ENCODE data around the gene GDF9. TPM values are rescaled to one million over a fixed set of nuclear protein-coding genes. Genes with fewer than 3 reads are reported as not detected.

The GDF9 gene
- total RNA-seq (2021) (0.34 to 0.42 TPM (median 0.37 TPM) in 3 replicates), Bru-seq, nascent RNA (percentile 40 among the genes with signal in this experiment)
- long read RNA-seq, experiment 1, partial matches to known transcripts, result 1 of 1 reads
- long read RNA-seq, experiment 1, other reads (novel, unspliced or antisense), result 0 of 1 reads
- long read RNA-seq, experiment 2, result 0 reads
- long read RNA-seq, experiment 3, partial matches to known transcripts, result 0 of 1 reads
- long read RNA-seq, experiment 3, other reads (novel, unspliced or antisense), result 1 of 1 reads

GRCh38 chr5:132866342-132867045 is at the start of gene GDF9, which contains the start of gene UQCRQ:
TSS of gene GDF9 (minus strand) at chr5:132866469. CDS start at chr5:132864533, 1,936 bp downstream.
TSS of gene UQCRQ (plus strand) at chr5:132866642. CDS start at chr5:132866882, 240 bp downstream.
- Mint-ChIP-seq H3K36me3 (peaks cover 24% of the 10 kb centered on the region), H3K4me1 (peaks cover 22% of the 10 kb centered on the region), H3K9me3 (no peaks in the 10 kb centered on the region), H3K27me3 (ENCODE audit: low read depth) (peaks cover 3% of the 10 kb centered on the region; the same call in 1 of the 2 replicates), H3K27ac (peak within 1 kb of the TSS; percentile 100), H3K4me3 (peak within 1 kb of the TSS; percentile 100)
- DNase-seq (ENCODE audit: low spot score), result peak; percentile 97
- POLR2A ChIA-PET, result interaction anchor here (0.5 to 2.7 kb wide), 12 partner anchors 31 to 310 kb away, joined by 3 to 13 read pairs (median 5); partner anchors contain the start of genes AFF4, CCNI2, RAD50 and SOWAHA
- CTCF ChIA-PET, result interaction anchor here (0.7 to 2.9 kb wide), 16 partner anchors 10 to 340 kb away, joined by 3 to 24 read pairs (median 6); partner anchors contain the start of genes CCNI2 and SHROOM1
- peak; percentile 99 for ATAC-seq
- TF ChIP-seq AR (CRISPR knock-in tag; IDR thresholded peaks at IDR 0.05) (peak; percentile 8; the same call in 1 of the 2 replicates), AFF4 (CRISPR knock-in tag; IDR thresholded peaks at IDR 0.05; ENCODE audit: borderline replicate concordance) (peak; percentile 32; the same call in 1 of the 2 replicates), TP53 (CRISPR knock-in tag; IDR thresholded peaks at IDR 0.05) (no peak; the same call in 1 of the 2 replicates), ZSCAN18 (CRISPR knock-in tag; IDR thresholded peaks at IDR 0.05) (no peak), FOXP4 (CRISPR knock-in tag; IDR thresholded peaks at IDR 0.05) (no peak; the same call in 1 of the 2 replicates), RELA (CRISPR knock-in tag; IDR thresholded peaks at IDR 0.05; ENCODE audit: borderline replicate concordance) (0 out of 2 replicates have a peak, but pooled peaks have one; percentile 20), MAX (CRISPR knock-in tag; IDR thresholded peaks at IDR 0.05) (peak; percentile 65; the same call in 1 of the 2 replicates), CBFB (CRISPR knock-in tag; IDR thresholded peaks at IDR 0.05; ENCODE audit: low read depth) (0 out of 2 replicates have a peak, but pooled peaks have one; percentile 37), ZNF396 (CRISPR knock-in tag; IDR thresholded peaks at IDR 0.05; ENCODE audit: borderline replicate concordance) (no peak), PRRX2 (CRISPR knock-in tag; IDR thresholded peaks at IDR 0.05) (no peak), ETV6 (CRISPR knock-in tag; IDR thresholded peaks at IDR 0.05) (peak; percentile 51; the same call in 1 of the 2 replicates), GTF2I (CRISPR knock-in tag; conservative IDR thresholded peaks at IDR 0.05) (no peak), TEAD1 (CRISPR knock-in tag; IDR thresholded peaks at IDR 0.05) (peak; percentile 28; the same call in 1 of the 2 replicates), E2F5 (CRISPR knock-in tag; IDR thresholded peaks at IDR 0.05) (no peak), ZNF423 (CRISPR knock-in tag; IDR thresholded peaks at IDR 0.05) (no peak), CTCF (IDR thresholded peaks at IDR 0.05) (no peak)
